Naive thymus-derived CD4-positive, alpha-beta T cell (primary cell): ENCODE data around the gene PCSK4. TPM values are rescaled to one million over a fixed set of nuclear protein-coding genes. Genes with fewer than 3 reads are reported as not detected.
A peak's percentile ranks its signal among the peaks of the same experiment; 100 is the strongest.

Source experiments
- ATAC-seq: fragments of 150-1000 bp; cut with Tn5 transposase; 2 replicates; pipeline ENCODE4 v1.10.0; 2021; ENCODE audit warnings: mild to moderate bottlenecking, moderate library complexity
- CTCF ChIA-PET: fragments of 350-600 bp; sonication (Branson Sonifier 250); formaldehyde crosslinking; loops from one replicate; lab custom pipeline; 2021; ENCODE audit warnings: antibody characterized with exemption; lab: Charles Lee
- POLR2A ChIA-PET: fragments of 350-600 bp; sonication (Branson Sonifier 250); formaldehyde crosslinking; loops from one replicate; lab custom pipeline; 2021; ENCODE audit warnings: antibody characterized with exemption, inconsistent platforms; lab: Charles Lee
- DNase-seq, 9 donors: peaks; one replicate each; pipeline versions ENCODE4 v3.0.0 to v3.0.0-alpha.2; 2020 to 2022; ENCODE audit warnings: mixed read lengths in 1 of 9
- H3K27ac ChIP-seq: one replicate; pipeline ENCODE4 v1.7.0; 2013; ENCODE audit warnings: mild to moderate bottlenecking, low read depth, low read length, moderate library complexity
- H3K27me3 ChIP-seq, 2 donors: one replicate each; pipeline ENCODE4 v1.7.0; 2013; ENCODE audit warnings: low read length in 2 of 2, mild to moderate bottlenecking in 2 of 2, moderate library complexity in 2 of 2; ENCODE audit not compliant: control insufficient read depth in 2 of 2, insufficient read depth in 2 of 2
- H3K36me3 ChIP-seq, 3 experiments: 1 replicate in 2 of 3; 2 replicates in 1 of 3; pipeline ENCODE4 v1.7.0; 2013; ENCODE audit warnings: low read length in 3 of 3, mild to moderate bottlenecking in 3 of 3, moderate library complexity in 1 of 3; ENCODE audit not compliant: insufficient read depth in 3 of 3, control insufficient read depth in 2 of 3
- H3K4me1 ChIP-seq, 2 donors: one replicate each; pipeline ENCODE4 v1.7.0; 2013; ENCODE audit warnings: low read length in 2 of 2, mild to moderate bottlenecking in 2 of 2, moderate library complexity in 1 of 2; ENCODE audit not compliant: control insufficient read depth in 2 of 2, insufficient read depth in 2 of 2
- H3K4me3 ChIP-seq: 2 replicates; pipeline ENCODE4 v1.7.0; 2013; ENCODE audit warnings: mild to moderate bottlenecking, low read length
- H3K9me3 ChIP-seq, 3 experiments: 1 replicate in 2 of 3; 2 replicates in 1 of 3; pipeline ENCODE4 v1.7.0; 2013; ENCODE audit warnings: low read length in 3 of 3; ENCODE audit not compliant: control insufficient read depth in 2 of 3
- H3K27ac Mint-ChIP-seq, 9 donors: one replicate each; pipeline ENCODE4 v1.8.0; 2020 to 2022; ENCODE audit warnings: mixed read lengths in 9 of 9, mild to moderate bottlenecking in 8 of 9, moderate library complexity in 5 of 9, inconsistent platforms in 2 of 9
- H3K27me3 Mint-ChIP-seq, 5 donors: one replicate each; pipeline ENCODE4 v1.8.0; 2021 to 2022; ENCODE audit warnings: mixed read lengths in 5 of 5, mild to moderate bottlenecking in 1 of 5
- H3K36me3 Mint-ChIP-seq, 5 donors: one replicate each; pipeline ENCODE4 v1.8.0; 2020 to 2022; ENCODE audit warnings: mixed read lengths in 5 of 5, mild to moderate bottlenecking in 3 of 5, inconsistent platforms in 1 of 5
- H3K4me1 Mint-ChIP-seq, 7 donors: one replicate each; pipeline ENCODE4 v1.8.0; 2020 to 2022; ENCODE audit warnings: mixed read lengths in 7 of 7, mild to moderate bottlenecking in 3 of 7, inconsistent platforms in 1 of 7
- H3K4me3 Mint-ChIP-seq, 10 donors: one replicate each; pipeline ENCODE4 v1.8.0; 2020 to 2022; ENCODE audit warnings: mild to moderate bottlenecking in 10 of 10, mixed read lengths in 10 of 10, moderate library complexity in 6 of 10, inconsistent platforms in 2 of 10
- H3K9me3 Mint-ChIP-seq, 11 donors: one replicate each; pipeline ENCODE4 v1.8.0; 2020 to 2022; ENCODE audit warnings: mixed read lengths in 11 of 11, mild to moderate bottlenecking in 4 of 11, inconsistent platforms in 1 of 11, moderate library complexity in 1 of 11
- intact Hi-C, 2 donors: fragments of 100-400 bp; cut with micrococcal nuclease; formaldehyde crosslinking; loops; one replicate each; pipeline ENCODE4 v1.15.1; 2023
- polyA plus RNA-seq, 2 donors: library from polyadenylated mRNA; unstranded; fragments of 300-500 nt; fragmentation: Illumina TruSeq; gene quantifications; one replicate each; pipeline ENCODE4 v1.2.3, GENCODE V29; 2021
- total RNA-seq, 6 experiments: library from RNA in 5 of 6; stranded (reverse) in 5 of 6; gene quantifications; 1 replicate in 5 of 6; 2 replicates in 1 of 6; pipeline ENCODE4 v1.2.3 and lab custom pipeline; 2021 to 2026

PCSK4 gene
- total and polyA plus RNA-seq, 7 experiments from 2014 or later = 0.64 to 10.8 (median 7.4) TPM

DNA sequence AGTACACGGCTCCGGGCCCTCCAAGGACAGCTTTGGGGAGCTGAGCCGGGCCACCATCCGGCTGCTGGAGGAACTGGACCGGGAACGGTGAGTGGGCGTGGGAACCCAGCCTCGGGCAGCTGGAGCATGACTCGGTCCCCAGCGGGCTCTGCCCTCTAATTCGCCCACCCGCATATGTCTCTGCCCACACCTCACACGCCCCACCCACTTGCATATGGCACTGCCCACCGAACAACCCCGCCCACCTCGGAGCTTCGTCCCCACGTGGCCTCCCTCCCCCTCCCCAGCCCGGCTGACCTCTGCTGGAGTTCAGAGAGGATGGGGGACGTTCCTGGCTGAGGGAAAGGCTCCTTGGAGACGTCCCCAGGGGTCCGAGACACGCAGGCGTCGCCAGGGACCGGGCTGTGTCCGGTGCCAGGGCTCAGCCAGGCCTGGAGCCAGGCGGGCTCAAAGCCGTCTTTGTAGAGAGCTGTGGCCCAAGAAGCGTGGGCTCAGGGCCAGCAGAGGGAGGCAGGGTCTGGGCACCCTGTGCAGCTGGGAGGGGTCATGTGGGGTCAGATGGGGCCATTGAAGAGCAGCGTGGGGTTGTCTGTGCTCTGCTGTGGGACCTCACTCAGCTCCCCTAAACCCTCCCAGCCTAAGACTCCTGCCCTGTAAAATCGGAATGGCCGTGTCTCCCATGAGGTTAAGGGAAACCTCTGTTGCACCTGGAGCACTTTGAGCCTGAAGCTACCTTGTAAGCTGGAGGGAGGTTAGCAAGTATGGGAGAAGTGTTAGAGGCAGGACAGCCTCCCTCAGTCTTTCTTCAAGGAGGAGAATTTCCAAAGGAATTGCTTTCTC is 36.4 kb downstream of the PCSK4 start:
- H3K4me3 Mint-ChIP-seq = peak overlapping the region in 3 of 10 donors; percentile 37 to 47 (median 47)
- Histone ChIP-seq H3K4me3 (no peak overlapping the region), H3K27me3 (peaks cover 5 to 49% of the 10 kb centered on the region in 2 donors), H3K9me3 (no peaks in the 10 kb centered on the region), H3K27ac (no peak overlapping the region), H3K36me3 (no peaks in the 10 kb centered on the region), H3K4me1 (peaks cover 8 to 15% of the 10 kb centered on the region in 2 donors)
- H3K9me3 Mint-ChIP-seq = peaks cover 0 to 7% (median 0%) of the 10 kb centered on the region in 11 donors
- DNase-seq = no peak
- ChIA-PET POLR2A (interaction anchor here (0.6 to 1.1 kb wide), 2 partner anchors 11 to 243 kb away, joined by 3 to 4 read pairs; no protein-coding TSS in a partner anchor), CTCF (interaction anchor here (0.6 kb wide), 1 partner anchor 946 kb away, joined by 4 read pairs; no protein-coding TSS in a partner anchor)
- peaks cover 8 to 33% (median 26%) of the 10 kb centered on the region in 7 donors for H3K4me1 Mint-ChIP-seq
- H3K36me3 Mint-ChIP-seq = peaks cover 0 to 4% (median 0%) of the 10 kb centered on the region in 5 donors
- H3K27ac Mint-ChIP-seq = no peak overlapping the region
- ATAC-seq = no peak
- intact Hi-C loops = no loop called here
- peaks cover 33 to 74% (median 37%) of the 10 kb centered on the region in 5 donors for H3K27me3 Mint-ChIP-seq

DNA sequence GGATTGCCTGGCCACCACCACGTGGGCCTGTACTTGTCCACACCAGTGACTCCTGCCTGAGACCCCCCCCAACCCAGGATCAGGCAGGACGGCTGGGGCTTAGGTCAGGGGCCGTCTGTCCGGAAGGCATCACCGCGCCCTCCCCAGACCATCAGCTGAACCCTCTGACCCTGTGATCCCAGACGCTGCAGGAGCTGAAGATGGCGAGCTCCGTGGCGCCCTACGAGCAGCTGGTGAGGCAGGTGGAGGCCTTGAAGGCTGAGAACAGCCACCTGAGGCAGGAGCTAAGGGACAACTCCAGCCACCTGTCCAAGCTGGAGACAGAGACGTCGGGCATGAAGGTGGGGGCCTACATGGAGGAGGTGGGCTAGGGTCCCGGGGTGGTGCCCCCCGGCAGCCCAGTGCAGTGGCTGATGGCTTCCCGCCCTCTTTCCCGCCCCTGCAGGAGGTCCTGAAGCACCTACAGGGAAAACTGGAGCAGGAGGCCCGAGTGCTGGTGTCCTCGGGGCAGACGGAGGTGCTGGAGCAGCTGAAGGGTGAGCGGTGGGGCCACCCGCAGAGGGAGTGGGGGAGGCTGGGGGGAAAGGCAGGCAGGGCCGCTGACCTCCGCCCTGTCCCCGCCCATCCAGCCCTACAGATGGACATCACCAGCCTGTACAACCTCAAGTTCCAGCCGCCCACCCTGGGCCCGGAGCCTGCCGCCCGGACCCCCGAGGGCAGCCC is 37.2 kb downstream of the PCSK4 start:
- H3K27ac Mint-ChIP-seq = no peak overlapping the region
- no peak for ATAC-seq
- no peak for DNase-seq
- Histone ChIP-seq H3K4me3 (no peak overlapping the region), H3K4me1 (peaks cover 8 to 15% of the 10 kb centered on the region in 2 donors), H3K9me3 (no peaks in the 10 kb centered on the region), H3K27ac (no peak overlapping the region), H3K27me3 (peaks cover 6 to 52% of the 10 kb centered on the region in 2 donors), H3K36me3 (no peaks in the 10 kb centered on the region)
- intact Hi-C loops = no loop called here
- peak overlapping the region in 1 of 10 donors; percentile 30 for H3K4me3 Mint-ChIP-seq
- ChIA-PET POLR2A (interaction anchor here (1.1 kb wide), 1 partner anchor 10 kb away, joined by 4 read pairs; no protein-coding TSS in a partner anchor), CTCF (no interaction called here)
- H3K9me3 Mint-ChIP-seq = peaks cover 0 to 7% (median 0%) of the 10 kb centered on the region in 11 donors
- peaks cover 0 to 4% (median 0%) of the 10 kb centered on the region in 5 donors for H3K36me3 Mint-ChIP-seq
- peaks cover 8 to 33% (median 26%) of the 10 kb centered on the region in 7 donors for H3K4me1 Mint-ChIP-seq
- H3K27me3 Mint-ChIP-seq = peaks cover 34 to 75% (median 42%) of the 10 kb centered on the region in 5 donors

GRCh38 chr19:1451916-1452801 is 38.0 kb downstream of the PCSK4 start:
- H3K4me1 ChIP-seq = peaks cover 8 to 15% of the 10 kb centered on the region in 2 donors
- no peak overlapping the region for H3K4me3 ChIP-seq
- Mint-ChIP-seq H3K4me3 (no peak overlapping the region), H3K9me3 (peaks cover 0 to 7% (median 0%) of the 10 kb centered on the region in 11 donors), H3K27ac (no peak overlapping the region), H3K36me3 (peaks cover 0 to 4% (median 0%) of the 10 kb centered on the region in 5 donors), H3K27me3 (peaks cover 41 to 76% (median 50%) of the 10 kb centered on the region in 5 donors), H3K4me1 (peaks cover 8 to 38% (median 26%) of the 10 kb centered on the region in 7 donors)
- ChIA-PET CTCF (no interaction called here), POLR2A (interaction anchor here (0.5 kb wide), 1 partner anchor 587 kb away, joined by 3 read pairs; no protein-coding TSS in a partner anchor)
- H3K9me3 ChIP-seq = no peaks in the 10 kb centered on the region
- intact Hi-C loops = no loop called here
- no peak for ATAC-seq
- H3K27me3 ChIP-seq = peaks cover 12 to 60% of the 10 kb centered on the region in 2 donors
- H3K36me3 ChIP-seq = no peaks in the 10 kb centered on the region
- H3K27ac ChIP-seq = no peak overlapping the region
- DNase-seq = no peak

GRCh38 chr19:1450735-1451731 is 39.1 kb downstream of the PCSK4 start:
- no peak overlapping the region for H3K4me3 ChIP-seq
- intact Hi-C loops = no loop called here
- H3K27ac ChIP-seq = no peak overlapping the region
- ATAC-seq = no peak
- H3K27me3 Mint-ChIP-seq = peaks cover 41 to 78% (median 51%) of the 10 kb centered on the region in 5 donors
- H3K27ac Mint-ChIP-seq = no peak overlapping the region
- H3K36me3 ChIP-seq = no peaks in the 10 kb centered on the region
- ChIA-PET CTCF (no interaction called here), POLR2A (interaction anchor here (0.7 to 1.2 kb wide), 2 partner anchors 15 to 206 kb away, joined by 3 to 4 read pairs; no protein-coding TSS in a partner anchor)
- peaks cover 12 to 62% of the 10 kb centered on the region in 2 donors for H3K27me3 ChIP-seq
- peaks cover 8 to 38% (median 26%) of the 10 kb centered on the region in 7 donors for H3K4me1 Mint-ChIP-seq
- peak overlapping the region in 5 of 10 donors; percentile 29 to 59 (median 34) for H3K4me3 Mint-ChIP-seq
- peaks cover 0 to 7% (median 0%) of the 10 kb centered on the region in 11 donors for H3K9me3 Mint-ChIP-seq
- peaks cover 0 to 4% (median 0%) of the 10 kb centered on the region in 5 donors for H3K36me3 Mint-ChIP-seq
- H3K4me1 ChIP-seq = peaks cover 8 to 14% of the 10 kb centered on the region in 2 donors
- DNase-seq = no peak
- H3K9me3 ChIP-seq = no peaks in the 10 kb centered on the region
